NCI-H446 treated with DMSO at 0.1 percent for 48 hours (cell line): ENCODE results near the gene LYG2.
"Not testable (repeated sequence)": the region's sequence is repeated elsewhere in the genome, so short reads cannot be mapped to it uniquely, and the experiment has no call there.

Experiments used
- DNase-seq: peaks from one replicate; lab custom pipeline; 2025; lab: John Stamatoyannopoulos, UW

LYG2 gene

DNA sequence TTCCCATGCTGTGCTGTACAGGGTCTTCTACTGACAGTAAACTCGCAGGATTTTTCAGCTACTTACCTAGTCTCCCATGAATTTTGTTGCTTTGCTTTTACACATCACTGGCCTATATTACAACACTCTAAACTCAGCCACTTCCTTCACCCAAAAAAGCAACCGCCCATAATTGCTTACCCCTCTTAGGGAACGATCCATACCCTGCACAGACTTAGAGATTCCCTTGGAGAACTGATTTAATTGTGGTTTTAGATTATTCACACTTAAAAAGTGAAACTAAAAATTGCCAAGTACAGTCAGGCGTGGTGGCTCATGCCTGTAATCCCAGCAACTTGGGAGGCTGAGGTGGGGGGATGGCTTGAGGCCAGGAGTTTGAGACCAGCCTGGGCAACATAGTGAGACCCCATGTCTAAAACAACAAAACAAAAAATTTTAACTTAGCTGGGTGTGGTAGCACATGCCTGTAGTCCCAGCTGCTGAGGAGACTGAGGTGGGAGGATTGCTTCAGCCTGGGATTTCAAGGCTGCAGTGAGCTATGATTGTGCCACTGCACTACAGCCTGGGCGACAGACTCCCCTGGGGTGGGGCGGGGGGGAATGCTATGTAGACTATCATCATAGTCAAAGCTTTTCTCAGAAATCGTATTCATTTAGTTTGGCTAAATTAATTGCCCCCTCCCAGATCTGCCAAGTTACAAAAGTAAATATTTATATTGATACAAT is 55.2 kb downstream of the LYG2 start:
- no peak for DNase-seq

DNA sequence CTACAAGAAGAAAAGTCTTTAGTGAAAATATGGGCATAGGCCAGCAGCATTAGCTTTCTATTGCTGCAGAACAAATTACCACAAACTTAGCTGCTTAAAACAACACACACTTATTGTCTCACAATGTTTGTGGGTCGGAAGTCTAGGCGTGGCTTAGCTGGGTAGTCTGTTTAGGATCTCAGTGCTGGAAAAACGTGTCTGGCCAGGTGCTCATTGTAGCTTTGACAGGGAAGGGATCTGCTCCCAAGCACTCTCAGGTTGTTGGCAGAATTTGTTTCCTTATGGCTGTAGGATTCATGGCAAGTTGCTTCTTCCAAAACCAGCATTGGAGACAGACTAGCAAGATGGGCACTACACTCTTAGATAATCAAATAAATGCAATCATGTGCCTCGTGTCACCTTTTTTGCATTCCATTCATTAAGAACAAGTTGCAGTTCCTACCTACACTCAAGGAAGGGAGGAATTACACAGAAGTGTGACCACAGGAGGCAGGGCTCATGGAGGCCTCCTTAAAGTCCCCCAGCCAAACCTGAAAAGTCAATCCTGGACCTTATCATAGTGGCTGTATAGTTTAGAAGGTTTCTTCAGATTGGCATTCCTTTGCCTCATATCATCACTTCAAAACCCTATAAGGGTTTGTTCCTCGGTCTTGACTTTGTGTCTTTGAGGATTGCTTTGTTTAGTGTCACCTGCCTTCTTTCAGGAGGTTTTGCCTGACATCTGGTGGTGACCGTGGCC is 57.2 kb downstream of the LYG2 start:
- no peak for DNase-seq

DNA sequence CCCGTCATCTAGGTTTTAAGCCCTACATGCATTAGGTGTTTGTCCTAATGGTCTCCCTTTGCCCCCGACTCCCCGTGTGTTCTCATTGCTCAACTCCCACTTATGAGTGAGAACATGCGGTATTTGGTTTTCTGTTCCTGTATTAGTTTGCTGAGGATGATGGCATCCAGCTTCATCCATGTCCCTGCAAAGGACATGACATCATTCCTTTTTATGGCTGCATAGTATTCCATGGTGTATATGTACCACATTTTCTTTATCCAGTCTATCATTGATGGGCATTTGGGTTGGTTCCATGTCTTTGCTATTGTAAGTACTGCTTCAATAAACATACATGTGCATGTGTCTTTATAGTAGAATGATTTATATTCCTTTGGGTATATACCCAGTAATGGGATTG is 63.1 kb downstream of the LYG2 start:
- DNase-seq = not testable (repeated sequence)
